Left cardiac atrium (tissue), 4 donors: ENCODE results near the gene TES. TPM values are rescaled to one million over a fixed set of nuclear protein-coding genes. Genes with fewer than 3 reads are reported as not detected.
"Not testable (repeated sequence)": the region's sequence is repeated elsewhere in the genome, so short reads cannot be mapped to it uniquely, and the experiment has no call there.

Source experiments
- ATAC-seq, 2 donors: fragments of 200-7000 bp; cut with Tn5 transposase; one replicate each; pipeline ENCODE4 v1.9.1; 2020; ENCODE audit warnings: mild to moderate bottlenecking in 2 of 2, moderate library complexity in 2 of 2
- DNase-seq: peaks from one replicate; pipeline ENCODE4 v3.0.0-alpha.2; 2020
- intact Hi-C, 2 donors: fragments of 100-400 bp; cut with DNase I; formaldehyde crosslinking; loops; one replicate each; pipeline versions ENCODE4 v1.14.1 to v1.15.1; 2022 to 2023
- total RNA-seq, 2 donors: library from RNA; stranded (reverse); fragmentation: NEBNext Ultra II Directional; extraction: Animal tissue kit (Norgen Biotek cat#: 25700); gene quantifications; one replicate each; pipeline ENCODE4 v1.2.1, GENCODE V29; 2021
- donor health status: DM: no; HTN: yes; CAD: no.
- donor health status: DM: no; HTN: yes; CAD: no; lungs with severe emphysema.
- donor health status: DM: yes; HTN: yes; CAD: no.
- donor health status: Dilated cardiomyopathy.

The TES gene
- total RNA-seq, 2 donors from 2014 or later = 22.5 to 27.6 TPM

DNA sequence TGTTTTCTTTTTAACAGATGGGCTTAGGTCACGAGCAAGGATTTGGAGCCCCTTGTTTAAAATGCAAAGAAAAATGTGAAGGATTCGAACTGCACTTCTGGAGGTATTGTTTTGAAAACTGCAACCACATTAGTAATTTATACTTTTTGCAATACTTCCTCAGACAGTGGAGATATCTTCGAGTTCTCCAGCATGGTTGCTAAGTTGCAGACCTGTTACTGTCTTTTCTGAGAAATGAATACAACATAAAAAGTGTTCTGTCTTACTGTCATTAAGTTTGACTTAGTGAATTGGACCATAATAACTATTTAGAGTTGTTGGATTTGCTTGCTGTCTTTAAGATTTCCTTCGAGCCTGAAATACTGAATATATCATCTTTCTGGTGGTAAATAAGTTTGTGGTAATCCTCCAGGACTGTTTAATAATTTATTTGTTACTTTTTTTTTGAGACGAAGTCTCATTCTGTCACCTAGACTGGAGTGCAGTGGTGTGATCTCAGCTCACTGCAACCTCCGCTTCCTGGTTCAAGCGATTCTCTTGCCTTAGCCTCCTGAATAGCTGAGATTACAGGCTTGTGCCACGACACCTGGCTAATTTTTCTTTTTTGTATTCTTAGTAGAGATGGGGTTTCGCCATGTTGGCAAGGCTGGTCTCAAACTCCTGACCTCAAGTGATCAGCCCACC, 24.3 kb downstream of the TES start:
- DNase-seq (no peak), ATAC-seq (no peak)
- intact Hi-C loops = loop anchor here in 1 of 2 donors (5.0 kb wide), 1 partner anchor 52 kb away; no protein-coding TSS in a partner anchor

DNA sequence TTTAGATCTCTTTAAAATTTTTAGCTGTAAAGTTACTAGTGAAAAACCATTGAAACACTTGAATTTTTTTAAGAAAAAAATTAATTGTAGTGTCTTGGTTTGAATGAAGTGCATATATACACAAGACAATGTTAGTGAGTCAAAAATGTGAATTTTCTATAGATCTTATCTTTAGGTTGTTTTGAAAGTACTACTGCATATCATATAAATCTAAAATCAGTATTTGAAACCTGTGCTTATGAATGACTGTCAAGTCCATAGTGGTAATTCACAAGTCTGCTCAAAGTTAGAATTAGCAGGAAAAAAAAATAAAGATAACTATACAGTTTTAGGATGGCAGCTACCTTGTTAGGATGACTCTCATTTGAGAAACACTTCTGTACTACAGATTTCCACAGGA, 25.0 kb downstream of the TES start:
- DNase-seq (no peak), ATAC-seq (no peak)
- intact Hi-C loops = no loop called here

DNA sequence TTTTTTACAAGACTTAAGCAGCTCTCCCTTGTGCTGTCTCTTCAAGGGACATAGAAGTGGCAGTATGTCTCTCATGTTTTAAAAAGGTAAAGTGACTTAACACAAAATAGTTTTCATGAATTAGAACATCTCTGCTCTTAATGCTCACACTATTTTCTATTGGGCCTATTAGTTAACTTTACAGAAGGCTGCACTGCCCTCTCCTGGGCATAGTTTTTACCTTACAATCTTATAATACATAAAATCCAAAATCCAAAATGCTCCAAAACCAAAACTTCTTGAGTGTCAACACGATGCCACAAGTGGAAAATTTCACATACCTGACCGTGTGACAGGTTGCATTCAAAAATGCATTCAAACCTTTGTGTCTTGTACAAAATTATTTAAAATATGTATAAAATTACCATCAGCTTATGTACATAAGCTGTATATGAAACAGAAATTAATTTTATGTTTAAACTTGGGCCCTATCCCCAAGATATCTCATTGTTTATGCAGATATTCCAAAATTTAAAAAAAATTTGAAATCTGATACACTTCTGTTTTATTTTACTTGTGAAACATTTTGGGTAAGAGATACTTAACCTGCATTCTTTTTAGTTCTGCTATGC, 25.8 kb downstream of the TES start:
- peak; percentile 63 for ATAC-seq
- DNase-seq = peak; percentile 48
- intact Hi-C loops = loop anchor here in 1 of 2 donors (2.0 kb wide), 1 partner anchor 55 kb away; no protein-coding TSS in a partner anchor

- DNase-seq (no peak), ATAC-seq (no peak)
- intact Hi-C loops = no loop called here
These were observed 28.7 kb downstream of the TES start for GRCh38 chr7:116239020-116239419.

DNA sequence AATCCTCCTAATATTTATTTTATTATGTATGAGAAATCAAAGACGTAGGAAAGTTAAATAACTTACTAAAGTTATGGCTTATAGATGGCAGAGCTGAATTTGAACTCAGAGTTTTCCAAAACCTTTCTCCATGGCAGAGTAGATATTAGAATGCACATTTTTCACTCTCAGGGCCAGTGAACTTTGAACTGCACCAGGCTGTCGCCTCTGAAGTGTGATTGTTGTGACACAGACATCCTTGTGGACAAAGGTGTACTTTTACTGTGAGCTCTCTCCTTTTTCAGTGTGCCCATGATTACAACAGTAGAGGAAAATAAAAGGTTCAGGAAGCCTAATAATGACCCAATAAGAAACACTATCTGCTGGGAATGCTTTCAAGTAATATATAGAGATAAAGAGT, 29.1 kb downstream of the TES start:
- ATAC-seq (no peak), DNase-seq (no peak)
- intact Hi-C loops = no loop called here

DNA sequence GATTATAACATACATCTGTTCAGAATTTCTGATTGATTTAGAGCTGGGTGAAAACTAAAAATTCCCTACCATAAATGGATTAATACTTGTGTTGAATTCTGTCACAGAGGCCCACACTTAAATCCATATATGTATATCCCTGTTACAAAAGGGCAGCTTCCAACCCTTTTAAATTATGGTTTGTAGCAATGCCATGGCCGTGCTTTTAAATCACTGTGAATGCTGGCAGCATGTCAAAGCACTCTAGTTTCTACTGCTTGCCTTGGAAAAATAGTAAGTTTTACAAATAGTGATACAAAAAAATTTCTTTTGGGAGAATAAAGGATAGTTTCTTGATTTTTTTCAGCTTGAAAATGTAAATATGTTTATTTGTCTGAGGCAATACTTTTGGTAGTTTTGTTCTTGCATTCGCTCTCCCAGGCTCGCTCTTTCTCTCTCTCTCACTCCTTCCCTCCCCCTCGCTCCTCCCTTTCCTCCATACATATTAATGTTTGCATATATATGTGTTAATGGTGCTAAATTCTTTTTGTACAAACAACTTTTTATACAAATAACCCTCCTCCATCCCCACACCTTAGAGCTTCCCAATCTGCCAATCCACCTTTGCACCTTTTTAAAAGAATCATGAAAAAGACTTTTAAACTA, 29.8 kb downstream of the TES start:
- ATAC-seq (no peak), DNase-seq (no peak)
- intact Hi-C loops = no loop called here

DNA sequence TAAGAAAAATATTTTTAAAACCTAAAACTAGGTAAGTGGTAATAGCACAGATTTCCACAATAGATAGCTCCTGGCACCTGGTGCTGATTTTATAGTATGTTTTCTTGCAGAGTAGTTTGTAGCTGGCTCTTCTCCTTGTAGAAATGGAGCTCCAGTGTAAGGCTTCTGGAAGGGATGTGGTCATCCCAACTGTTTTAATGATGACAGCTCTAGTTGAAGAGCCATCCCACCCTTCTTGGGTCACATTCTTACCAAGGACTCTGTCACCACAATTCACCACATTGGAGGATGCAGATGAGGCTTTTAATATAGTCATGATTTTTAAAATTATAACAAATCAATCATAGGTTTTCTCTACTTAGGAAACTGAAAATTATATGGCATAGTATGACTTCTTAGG, 31.0 kb downstream of the TES start:
- DNase-seq (no peak), ATAC-seq (no peak)
- intact Hi-C loops = no loop called here

DNA sequence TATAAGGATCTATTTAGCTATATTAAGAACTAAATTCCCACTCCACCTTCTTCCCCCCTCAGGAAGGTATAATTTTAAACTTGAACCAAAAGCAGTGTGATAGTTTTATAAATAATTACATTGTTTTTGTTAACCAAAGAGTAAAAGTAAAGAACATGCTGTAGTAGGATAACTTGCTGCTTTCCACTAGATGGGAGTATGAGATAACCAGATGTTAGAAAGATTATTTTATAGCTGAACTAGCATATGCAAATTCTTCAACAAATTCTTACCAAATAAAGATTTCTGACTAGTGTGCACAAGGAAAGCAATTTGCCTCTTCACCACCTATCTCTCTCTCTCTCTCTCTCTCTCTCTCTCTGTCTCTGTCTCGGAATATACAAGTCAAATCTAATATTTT, 31.8 kb downstream of the TES start:
- intact Hi-C loops = no loop called here
- ATAC-seq (no peak), DNase-seq (no peak)

DNA sequence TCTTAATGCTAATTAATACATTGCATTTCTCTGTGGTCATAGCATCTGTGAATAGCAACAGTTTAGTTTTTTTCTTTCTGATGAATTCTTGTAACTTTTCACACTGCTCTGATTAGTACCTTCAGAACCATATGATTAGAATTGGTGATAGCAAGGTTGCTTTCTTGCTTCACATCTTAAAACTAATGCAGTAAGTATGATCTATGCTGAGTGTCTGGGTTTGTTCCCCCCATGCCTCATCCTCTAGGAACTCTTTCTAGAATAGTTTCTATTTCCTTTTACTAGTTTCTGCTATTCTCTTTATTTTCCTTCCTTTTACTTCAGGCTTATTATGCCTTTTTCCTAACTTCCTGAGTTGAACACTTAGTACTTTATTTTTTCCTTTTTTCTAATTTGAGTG, 32.4 kb downstream of the TES start:
- intact Hi-C loops = no loop called here
- DNase-seq (no peak), ATAC-seq (no peak)

GRCh38 chr7:116244803-116245202, 34.5 kb downstream of the TES start:
- ATAC-seq, intact Hi-C loops, DNase-seq: not testable (repeated sequence)

DNA sequence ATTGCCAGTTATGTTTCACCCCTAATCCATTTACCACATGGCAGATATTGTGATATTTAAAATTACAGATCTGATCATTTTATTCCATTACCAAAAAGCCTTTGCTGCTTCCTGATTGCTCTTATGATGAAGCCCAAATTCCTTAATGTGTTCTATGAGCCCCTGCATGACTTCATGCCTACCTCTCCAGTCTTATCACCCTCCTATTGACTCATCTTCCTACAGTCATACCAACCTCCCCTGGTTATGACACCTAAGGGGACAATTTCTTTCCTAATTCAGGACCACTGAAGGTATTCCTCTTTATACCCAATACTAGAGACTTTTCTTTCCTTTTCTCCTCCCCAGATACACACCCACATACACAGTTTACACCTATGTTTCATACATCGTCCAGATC, 36.0 kb downstream of the TES start:
- peak in 1 of 2 donors; percentile 30 for ATAC-seq
- intact Hi-C loops = no loop called here
- no peak for DNase-seq

DNA sequence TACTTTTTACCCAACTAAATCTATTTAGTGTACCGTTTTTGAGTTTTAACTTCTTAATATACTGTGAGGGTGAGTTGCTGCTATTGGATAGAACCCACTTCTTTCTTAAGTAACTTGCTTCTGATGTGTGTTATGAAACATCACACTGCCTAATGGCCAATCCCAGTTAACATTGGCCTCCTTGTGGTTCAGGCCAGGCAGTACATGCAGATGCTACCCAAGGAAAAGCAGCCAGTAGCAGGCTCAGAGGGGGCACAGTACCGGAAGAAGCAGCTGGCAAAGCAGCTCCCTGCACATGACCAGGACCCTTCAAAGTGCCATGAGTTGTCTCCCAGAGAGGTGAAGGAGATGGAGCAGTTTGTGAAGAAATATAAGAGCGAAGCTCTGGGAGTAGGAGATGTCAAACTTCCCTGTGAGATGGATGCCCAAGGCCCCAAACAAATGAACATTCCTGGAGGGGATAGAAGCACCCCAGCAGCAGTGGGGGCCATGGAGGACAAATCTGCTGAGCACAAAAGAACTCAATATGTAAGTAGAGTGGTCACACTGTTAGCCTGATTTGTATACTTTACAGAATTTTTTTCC, 39.7 kb downstream of the TES start:
- DNase-seq = no peak
- intact Hi-C loops = loop anchor here in 1 of 2 donors (10.0 kb wide), 2 partner anchors 275 to 555 kb away; partner anchors contain the start of gene CAV1
- peak; percentile 38 for ATAC-seq

- intact Hi-C loops = loop anchor here in 1 of 2 donors (10.0 kb wide), 2 partner anchors 273 to 553 kb away; partner anchors contain the start of gene CAV1
- ATAC-seq (peak in 1 of 2 donors; percentile 17), DNase-seq (no peak)
These were observed 41.3 kb downstream of the TES start for GRCh38 chr7:116251675-116252074.

GRCh38 chr7:116252249-116252648, 41.9 kb downstream of the TES start:
- intact Hi-C loops = loop anchor here in 1 of 2 donors (10.0 kb wide), 2 partner anchors 273 to 553 kb away; partner anchors contain the start of gene CAV1
- no peak for DNase-seq
- ATAC-seq = no peak

DNA sequence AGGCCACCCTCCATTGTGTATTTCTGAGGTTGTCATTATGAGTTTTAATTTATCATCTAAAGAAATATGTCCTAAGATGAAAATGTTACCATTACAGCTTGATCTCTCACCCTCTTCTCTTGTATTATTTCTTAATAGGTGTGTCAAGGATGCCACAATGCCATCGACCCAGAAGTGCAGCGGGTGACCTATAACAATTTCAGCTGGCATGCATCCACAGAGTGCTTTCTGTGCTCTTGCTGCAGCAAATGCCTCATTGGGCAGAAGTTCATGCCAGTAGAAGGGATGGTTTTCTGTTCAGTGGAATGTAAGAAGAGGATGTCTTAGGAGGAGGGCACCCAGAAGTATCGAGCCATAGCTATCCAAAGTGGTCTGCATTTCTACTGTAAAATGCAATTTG, 46.8 kb downstream of the TES start:
- DNase-seq = no peak
- ATAC-seq = no peak
- intact Hi-C loops = loop anchor here in 1 of 2 donors (10.0 kb wide), 2 partner anchors 268 to 548 kb away; partner anchors contain the start of gene CAV1

DNA sequence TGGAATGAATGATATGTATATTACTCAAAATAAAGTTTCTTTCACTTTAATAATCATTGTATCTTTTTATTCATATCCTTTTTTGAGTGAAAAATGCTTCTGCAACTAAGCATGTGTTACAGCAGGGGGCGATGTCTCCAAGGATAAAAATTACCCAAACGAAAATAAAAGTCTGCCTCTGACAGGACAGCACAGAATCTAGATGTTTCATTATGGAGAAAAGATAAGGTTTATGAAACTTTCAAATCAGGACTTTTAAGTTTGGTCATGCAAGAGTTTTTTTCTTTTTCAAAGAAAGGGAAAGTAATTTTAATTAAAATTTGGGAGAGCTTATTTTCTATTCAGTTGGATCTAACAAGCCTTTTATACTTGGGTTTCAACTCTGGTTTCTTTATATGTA, 48.4 kb downstream of the TES start:
- ATAC-seq = peak; percentile 66 to 68
- intact Hi-C loops = loop anchor here (2.0 to 10.0 kb wide), 3 partner anchors 266 to 546 kb away; partner anchors contain the start of gene CAV1 (in 1 of the 2)
- no peak for DNase-seq

GRCh38 chr7:116259156-116259870, 49.0 kb downstream of the TES start:
- ATAC-seq (no peak), DNase-seq (no peak)
- intact Hi-C loops = loop anchor here (2.0 to 10.0 kb wide), 3 partner anchors 265 to 545 kb away; partner anchors contain the start of gene CAV1 (in 1 of the 2)

GRCh38 chr7:116259871-116260440, 49.6 kb downstream of the TES start:
- intact Hi-C loops = loop anchor here (2.0 to 10.0 kb wide), 7 partner anchors 85 to 547 kb away; partner anchors contain the start of gene CAV1 (in 2 of the 2)
- peak in 1 of 2 donors; percentile 50 for ATAC-seq

More at GRCh38 chr7:116259871-116260440, 49.6 kb downstream of the TES start:
- no peak for DNase-seq
